ENCODE measurements around the gene TRPM3.

GRCh38 chr9:70493029-70493428 is 628.4 kb downstream of the TRPM3 start:
- TF ChIP-seq CTCF (IDR thresholded peaks at IDR 0.05), result no peak
- TF ChIP-seq POLR2A (IDR thresholded peaks at IDR 0.05), result no peak

Measured in adrenal gland (tissue), 5 donors.